WTC11 (cell line): ENCODE measurements around the gene KISS1R. TPM values are rescaled to one million over a fixed set of nuclear protein-coding genes. Genes with fewer than 3 reads are reported as not detected.

Experiments
- RELA ChIP-seq: sonication (generic); formaldehyde crosslinking; IDR thresholded peaks from 2 replicates; pipeline ENCODE4 v1.8.1; 2022; ENCODE audit warnings: missing genetic modification reagents, mild to moderate bottlenecking, borderline replicate concordance
- ZNF671 ChIP-seq: fragments of 250-450 bp; sonication (Bioruptor Pico); IDR thresholded peaks from 2 replicates; pipeline ENCODE4 v1.8.0; 2021; ENCODE audit warnings: mild to moderate bottlenecking
- total RNA-seq: library from RNA; stranded (reverse); gene quantifications from 3 replicates; pipeline ENCODE4 v1.2.3, GENCODE V29; 2021
- TF ChIP-seq, protein P1 (sequence below): fragments of 250-450 bp; sonication (Bioruptor Pico); IDR thresholded peaks from 2 replicates; pipeline ENCODE4 v2.1.2; 2022; ENCODE audit warnings: mild to moderate bottlenecking, moderate library complexity

The KISS1R gene
- total RNA-seq, 1 experiment from 2014 or later, result 2.9 TPM

DNA sequence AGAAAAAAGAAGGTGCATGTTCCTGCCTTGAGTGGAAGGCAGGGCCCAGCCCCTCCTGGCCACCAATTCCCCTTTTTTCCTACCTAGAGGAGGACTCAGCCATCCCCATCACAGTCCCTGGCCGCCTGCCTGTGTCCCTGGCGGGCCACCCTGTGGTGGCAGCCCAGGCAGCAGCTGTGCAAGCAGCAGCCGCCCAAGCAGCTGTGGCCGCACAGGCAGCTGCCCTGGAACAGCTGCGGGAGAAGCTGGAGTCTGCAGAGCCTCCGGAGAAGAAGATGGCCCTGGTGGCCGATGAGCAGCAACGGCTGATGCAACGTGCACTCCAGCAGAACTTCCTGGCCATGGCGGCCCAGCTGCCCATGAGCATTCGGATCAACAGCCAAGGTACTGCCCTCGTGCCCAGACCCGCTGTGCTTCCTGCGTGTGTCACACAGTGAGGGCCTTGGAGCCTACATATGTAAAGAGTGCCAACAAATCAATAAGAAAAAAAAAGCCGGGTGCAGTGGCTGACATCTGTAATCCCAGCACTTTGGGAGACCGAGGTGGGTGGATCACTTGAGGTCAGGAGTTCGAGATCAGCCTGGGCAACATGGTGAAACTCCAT is 49.5 kb downstream of the KISS1R start (continued):
- TF ChIP-seq ZNF671 (CRISPR knock-in tag), result no peak
- TF ChIP-seq RELA (CRISPR knock-in tag), result no peak
- TF ChIP-seq, protein P1, sequence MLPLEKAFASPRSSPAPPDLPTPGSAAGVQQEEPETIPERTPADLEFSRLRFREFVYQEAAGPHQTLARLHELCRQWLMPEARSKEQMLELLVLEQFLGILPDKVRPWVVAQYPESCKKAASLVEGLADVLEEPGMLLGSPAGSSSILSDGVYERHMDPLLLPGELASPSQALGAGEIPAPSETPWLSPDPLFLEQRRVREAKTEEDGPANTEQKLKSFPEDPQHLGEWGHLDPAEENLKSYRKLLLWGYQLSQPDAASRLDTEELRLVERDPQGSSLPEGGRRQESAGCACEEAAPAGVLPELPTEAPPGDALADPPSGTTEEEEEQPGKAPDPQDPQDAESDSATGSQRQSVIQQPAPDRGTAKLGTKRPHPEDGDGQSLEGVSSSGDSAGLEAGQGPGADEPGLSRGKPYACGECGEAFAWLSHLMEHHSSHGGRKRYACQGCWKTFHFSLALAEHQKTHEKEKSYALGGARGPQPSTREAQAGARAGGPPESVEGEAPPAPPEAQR, result no peak

Other genes starting within 250 kb of the KISS1R start
- 8.7 to 12.2 TPM (median 10.1 TPM) in 3 replicates for gene FSTL3, start 240.9 kb upstream of the KISS1R start, total RNA-seq
- gene PRSS57, start 221.9 kb upstream of the KISS1R start, total RNA-seq, result not detected in 3 replicates
- 17.7 to 25.6 TPM (median 22.1 TPM) in 3 replicates for gene PALM, start 208.4 kb upstream of the KISS1R start, total RNA-seq
- gene MISP, start 166.2 kb upstream of the KISS1R start, total RNA-seq, result 0.66 to 0.78 TPM (median 0.70 TPM) in 3 replicates
- gene PTBP1, start 119.9 kb upstream of the KISS1R start, total RNA-seq, result 663 to 692 TPM (median 680 TPM) in 3 replicates
- 60.6 to 86.8 TPM (median 83.9 TPM) in 3 replicates for gene PLPPR3, start 95.4 kb upstream of the KISS1R start, total RNA-seq
- 1.2 to 3.3 TPM (median 2.5 TPM) in 3 replicates for gene AZU1, start 89.5 kb upstream of the KISS1R start, total RNA-seq
- gene PRTN3, start 76.3 kb upstream of the KISS1R start, total RNA-seq, result 0.53 to 0.82 TPM (median 0.61 TPM) in 3 replicates
- gene ELANE, start 65.0 kb upstream of the KISS1R start, total RNA-seq, result not detected in 3 replicates
- 1.7 to 2.7 TPM (median 2.5 TPM) in 3 replicates for gene CFD, start 57.7 kb upstream of the KISS1R start, total RNA-seq
- 66.9 to 88.8 TPM (median 84.5 TPM) in 3 replicates for gene MED16, start 24.1 kb upstream of the KISS1R start, total RNA-seq
- gene RNU6-9, start 23.8 kb upstream of the KISS1R start, total RNA-seq, result not detected in 3 replicates
- gene R3HDM4, start 4.1 kb upstream of the KISS1R start, total RNA-seq, result 85.5 to 99.5 TPM (median 88.3 TPM) in 3 replicates
- 102 to 116 TPM (median 113 TPM) in 3 replicates for gene ARID3A, start 8.7 kb downstream of the KISS1R start, total RNA-seq
- gene WDR18, start 67.0 kb downstream of the KISS1R start, total RNA-seq, result 140 to 147 TPM (median 146 TPM) in 3 replicates
- gene GRIN3B, start 83.1 kb downstream of the KISS1R start, total RNA-seq, result 1.9 to 2.5 TPM (median 2.4 TPM) in 3 replicates
- 176 to 202 TPM (median 191 TPM) in 3 replicates for gene TMEM259, start 103.8 kb downstream of the KISS1R start, total RNA-seq
- gene RNU6-2, start 104.2 kb downstream of the KISS1R start, total RNA-seq, result not detected in 3 replicates
- 387 to 391 TPM (median 390 TPM) in 3 replicates for gene CNN2, start 109.3 kb downstream of the KISS1R start, total RNA-seq
- 40.3 to 45.0 TPM (median 41.3 TPM) in 3 replicates for gene ABCA7, start 122.8 kb downstream of the KISS1R start, total RNA-seq
- 40.9 to 46.4 TPM (median 44.1 TPM) in 3 replicates for gene ARHGAP45, start 149.8 kb downstream of the KISS1R start, total RNA-seq
- gene POLR2E, start 178.0 kb downstream of the KISS1R start, total RNA-seq, result 275 to 291 TPM (median 287 TPM) in 3 replicates
- 363 to 377 TPM (median 368 TPM) in 3 replicates for gene GPX4, start 186.7 kb downstream of the KISS1R start, total RNA-seq